ENCODE data around the gene SRSF10.
"Not testable (repeated sequence)": the region's sequence is repeated elsewhere in the genome, so short reads cannot be mapped to it uniquely, and the experiment has no call there.

The SRSF10 gene

DNA sequence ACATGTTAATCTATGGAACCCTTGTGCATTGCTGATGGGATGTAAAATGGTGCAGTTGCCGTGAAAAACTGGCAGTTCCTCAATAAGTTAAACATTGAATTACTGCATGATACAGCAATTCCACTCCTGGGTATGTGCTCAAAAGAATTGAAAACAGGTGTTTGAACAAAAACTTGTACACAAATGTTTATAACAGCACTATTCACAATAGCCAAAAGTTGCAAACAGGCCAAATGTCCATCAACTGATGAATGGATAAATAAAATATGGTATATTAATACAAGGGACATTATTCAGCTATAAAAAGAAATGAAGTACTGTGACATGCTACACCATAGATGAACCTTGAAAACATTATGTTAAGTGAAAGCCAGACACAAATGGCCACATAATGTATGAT, 17.7 kb upstream of the SRSF10 start:
- Histone ChIP-seq H3K4me1 (ENCODE audit: control insufficient read depth in 1 of 2, insufficient read depth in 2 of 2, low read length in 2 of 2) (no peaks in the 10 kb centered on the region), H3K27me3 (ENCODE audit: control insufficient read depth in 1 of 2, insufficient read depth in 2 of 2, low read length in 2 of 2) (no peaks in the 10 kb centered on the region), H3K36me3 (ENCODE audit: control insufficient read depth in 1 of 2, insufficient read depth in 2 of 2, low read length in 2 of 2) (no peaks in the 10 kb centered on the region), H3K4me3 (ENCODE audit: low read depth in 1 of 2, low read length in 2 of 2) (no peak overlapping the region), H3K27ac (ENCODE audit: low read depth, low read length) (no peak overlapping the region), H3K9me3 (ENCODE audit: control insufficient read depth in 1 of 2, low read length in 2 of 2) (no peaks in the 10 kb centered on the region), H3K9ac (ENCODE audit: low read depth in 1 of 2, low read length in 2 of 2) (no peak overlapping the region)

DNA sequence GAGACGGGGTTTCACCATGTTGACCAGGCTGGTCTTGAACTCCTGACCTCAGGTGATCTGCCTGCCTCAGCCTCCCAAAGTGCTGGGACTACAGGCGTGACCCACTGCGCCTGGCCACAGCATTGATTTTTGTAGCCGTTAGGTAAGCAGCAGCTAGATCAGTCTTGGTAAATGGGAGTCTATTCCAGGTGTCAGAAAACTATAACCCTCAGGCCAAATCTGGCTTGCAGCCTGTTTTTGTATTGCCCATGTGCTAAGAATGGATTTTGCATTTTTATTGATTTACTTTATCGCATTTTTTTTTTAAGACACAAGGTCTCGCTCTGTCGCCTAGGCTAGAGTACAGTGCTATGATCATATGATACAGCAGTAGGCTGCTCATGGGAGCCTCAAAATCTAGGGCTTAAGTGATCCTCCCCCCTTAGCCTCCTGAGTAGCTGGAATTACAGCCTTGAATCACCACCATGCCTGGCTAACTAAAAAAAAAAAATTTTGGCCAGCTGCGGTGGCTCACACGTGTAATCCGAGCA, 16.6 kb upstream of the SRSF10 start:
- no peaks in the 10 kb centered on the region for H3K9me3 ChIP-seq (ENCODE audit: control insufficient read depth in 1 of 2, low read length in 2 of 2)
- H3K27ac ChIP-seq (ENCODE audit: low read depth, low read length) = no peak overlapping the region
- no peak overlapping the region for H3K9ac ChIP-seq (ENCODE audit: low read depth in 1 of 2, low read length in 2 of 2)
- H3K27me3 ChIP-seq (ENCODE audit: control insufficient read depth in 1 of 2, insufficient read depth in 2 of 2, low read length in 2 of 2) = no peaks in the 10 kb centered on the region
- H3K4me1 ChIP-seq (ENCODE audit: control insufficient read depth in 1 of 2, insufficient read depth in 2 of 2, low read length in 2 of 2) = no peaks in the 10 kb centered on the region
- H3K4me3 ChIP-seq (ENCODE audit: low read depth in 1 of 2, low read length in 2 of 2) = no peak overlapping the region
- no peaks in the 10 kb centered on the region for H3K36me3 ChIP-seq (ENCODE audit: control insufficient read depth in 1 of 2, insufficient read depth in 2 of 2, low read length in 2 of 2)

DNA sequence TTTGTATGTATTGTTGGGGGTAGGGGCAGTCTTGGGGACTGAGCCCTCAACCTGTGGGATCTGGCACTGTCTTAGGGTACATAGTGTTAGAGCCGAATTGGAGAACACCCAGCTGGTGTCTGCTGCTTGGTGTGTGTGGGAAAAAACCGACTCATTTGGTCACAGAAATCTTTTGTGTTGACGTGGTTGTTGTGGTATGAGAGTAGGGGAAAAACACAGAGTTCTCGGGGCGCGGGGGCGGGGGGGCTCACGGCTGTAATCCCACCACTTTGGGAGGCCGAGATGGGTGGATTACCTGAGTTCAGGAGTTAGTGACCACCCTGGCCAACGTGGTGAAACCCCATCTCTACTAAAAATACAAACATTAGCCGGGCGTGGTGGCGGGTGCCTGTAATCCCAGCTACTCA, 15.3 kb upstream of the SRSF10 start:
- H3K4me3 ChIP-seq (ENCODE audit: low read depth in 1 of 2, low read length in 2 of 2) = no peak overlapping the region
- H3K27ac ChIP-seq (ENCODE audit: low read depth, low read length) = no peak overlapping the region
- no peaks in the 10 kb centered on the region for H3K27me3 ChIP-seq (ENCODE audit: control insufficient read depth in 1 of 2, insufficient read depth in 2 of 2, low read length in 2 of 2)
- no peaks in the 10 kb centered on the region for H3K36me3 ChIP-seq (ENCODE audit: control insufficient read depth in 1 of 2, insufficient read depth in 2 of 2, low read length in 2 of 2)
- no peak overlapping the region for H3K9ac ChIP-seq (ENCODE audit: low read depth in 1 of 2, low read length in 2 of 2)
- no peaks in the 10 kb centered on the region for H3K4me1 ChIP-seq (ENCODE audit: control insufficient read depth in 1 of 2, insufficient read depth in 2 of 2, low read length in 2 of 2)
- no peaks in the 10 kb centered on the region for H3K9me3 ChIP-seq (ENCODE audit: control insufficient read depth in 1 of 2, low read length in 2 of 2)

DNA sequence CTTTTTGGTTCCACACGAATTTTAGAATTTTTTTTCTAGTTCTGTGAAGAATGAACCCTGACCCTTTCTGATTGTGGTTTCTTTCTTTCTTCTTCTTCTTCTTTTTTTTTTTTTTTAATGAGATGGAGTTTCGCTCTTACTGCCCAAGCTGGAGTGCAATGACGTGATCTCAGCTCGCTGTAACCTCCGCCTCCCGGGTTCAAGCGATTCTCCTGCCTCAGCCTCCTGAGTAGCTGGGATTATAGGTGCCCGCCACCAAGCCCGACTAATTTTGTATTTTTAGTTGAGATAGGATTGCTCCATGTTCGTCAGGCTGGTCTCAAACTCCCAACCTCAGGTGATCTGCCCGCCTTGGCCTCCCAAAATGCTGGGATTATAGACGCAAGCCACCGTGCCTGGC, 11.9 kb upstream of the SRSF10 start:
- not testable (repeated sequence) for H3K4me3 ChIP-seq (ENCODE audit: low read depth in 1 of 2, low read length in 2 of 2); H3K9me3 ChIP-seq (ENCODE audit: control insufficient read depth in 1 of 2, low read length in 2 of 2); H3K9ac ChIP-seq (ENCODE audit: low read depth in 1 of 2, low read length in 2 of 2); H3K36me3 ChIP-seq (ENCODE audit: control insufficient read depth in 1 of 2, insufficient read depth in 2 of 2, low read length in 2 of 2); H3K27me3 ChIP-seq (ENCODE audit: control insufficient read depth in 1 of 2, insufficient read depth in 2 of 2, low read length in 2 of 2); H3K27ac ChIP-seq (ENCODE audit: low read depth, low read length); H3K4me1 ChIP-seq (ENCODE audit: control insufficient read depth in 1 of 2, insufficient read depth in 2 of 2, low read length in 2 of 2)

DNA sequence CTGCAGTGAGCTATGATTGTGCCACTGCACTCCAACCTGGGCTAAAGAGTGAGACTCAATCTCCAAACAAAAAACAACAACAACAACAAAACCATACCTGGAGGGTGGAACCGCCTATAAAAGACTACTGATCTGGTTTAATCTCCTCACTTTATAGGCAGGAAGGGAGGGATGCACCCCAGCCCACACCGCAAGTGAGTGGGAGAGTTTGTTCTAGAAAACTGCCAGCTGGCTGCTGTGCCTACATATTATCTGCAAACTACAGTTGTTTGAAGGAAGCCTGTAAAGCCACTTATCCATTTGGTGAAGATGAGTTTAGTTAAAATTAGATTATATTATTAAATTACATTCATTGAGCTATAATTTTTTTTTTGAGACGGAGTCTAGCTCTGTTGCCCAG, 9.1 kb upstream of the SRSF10 start:
- peaks cover 2 to 3% of the 10 kb centered on the region in 2 donors for H3K4me1 ChIP-seq (ENCODE audit: control insufficient read depth in 1 of 2, insufficient read depth in 2 of 2, low read length in 2 of 2)
- no peak overlapping the region for H3K4me3 ChIP-seq (ENCODE audit: low read depth in 1 of 2, low read length in 2 of 2)
- no peaks in the 10 kb centered on the region for H3K36me3 ChIP-seq (ENCODE audit: control insufficient read depth in 1 of 2, insufficient read depth in 2 of 2, low read length in 2 of 2)
- no peak overlapping the region for H3K9ac ChIP-seq (ENCODE audit: low read depth in 1 of 2, low read length in 2 of 2)
- H3K27me3 ChIP-seq (ENCODE audit: control insufficient read depth in 1 of 2, insufficient read depth in 2 of 2, low read length in 2 of 2) = no peaks in the 10 kb centered on the region
- H3K9me3 ChIP-seq (ENCODE audit: control insufficient read depth in 1 of 2, low read length in 2 of 2) = no peaks in the 10 kb centered on the region
- H3K27ac ChIP-seq (ENCODE audit: low read depth, low read length) = no peak overlapping the region

DNA sequence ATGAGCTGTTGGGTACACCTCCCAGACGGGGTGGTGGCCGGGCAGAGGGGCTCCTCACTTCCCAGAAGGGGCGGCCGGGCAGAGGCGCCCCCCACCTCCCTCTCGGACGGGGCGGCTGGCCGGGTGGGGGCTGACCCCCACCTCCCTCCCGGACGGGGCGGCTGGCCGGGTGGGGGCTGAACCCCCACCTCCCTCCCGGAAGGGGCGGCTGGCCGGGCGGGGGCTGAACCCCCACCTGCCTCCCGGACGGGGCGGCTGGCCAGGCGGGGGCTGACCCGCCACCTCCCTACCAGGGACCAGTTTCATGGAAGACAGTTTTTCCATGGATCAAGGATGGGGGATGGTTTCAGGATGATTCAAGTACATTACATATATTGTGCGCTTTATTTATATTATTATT, 6.9 kb upstream of the SRSF10 start:
- not testable (repeated sequence) for H3K36me3 ChIP-seq (ENCODE audit: control insufficient read depth in 1 of 2, insufficient read depth in 2 of 2, low read length in 2 of 2); H3K27me3 ChIP-seq (ENCODE audit: control insufficient read depth in 1 of 2, insufficient read depth in 2 of 2, low read length in 2 of 2); H3K4me3 ChIP-seq (ENCODE audit: low read depth in 1 of 2, low read length in 2 of 2); H3K9me3 ChIP-seq (ENCODE audit: control insufficient read depth in 1 of 2, low read length in 2 of 2); H3K27ac ChIP-seq (ENCODE audit: low read depth, low read length); H3K4me1 ChIP-seq (ENCODE audit: control insufficient read depth in 1 of 2, insufficient read depth in 2 of 2, low read length in 2 of 2); H3K9ac ChIP-seq (ENCODE audit: low read depth in 1 of 2, low read length in 2 of 2)

DNA sequence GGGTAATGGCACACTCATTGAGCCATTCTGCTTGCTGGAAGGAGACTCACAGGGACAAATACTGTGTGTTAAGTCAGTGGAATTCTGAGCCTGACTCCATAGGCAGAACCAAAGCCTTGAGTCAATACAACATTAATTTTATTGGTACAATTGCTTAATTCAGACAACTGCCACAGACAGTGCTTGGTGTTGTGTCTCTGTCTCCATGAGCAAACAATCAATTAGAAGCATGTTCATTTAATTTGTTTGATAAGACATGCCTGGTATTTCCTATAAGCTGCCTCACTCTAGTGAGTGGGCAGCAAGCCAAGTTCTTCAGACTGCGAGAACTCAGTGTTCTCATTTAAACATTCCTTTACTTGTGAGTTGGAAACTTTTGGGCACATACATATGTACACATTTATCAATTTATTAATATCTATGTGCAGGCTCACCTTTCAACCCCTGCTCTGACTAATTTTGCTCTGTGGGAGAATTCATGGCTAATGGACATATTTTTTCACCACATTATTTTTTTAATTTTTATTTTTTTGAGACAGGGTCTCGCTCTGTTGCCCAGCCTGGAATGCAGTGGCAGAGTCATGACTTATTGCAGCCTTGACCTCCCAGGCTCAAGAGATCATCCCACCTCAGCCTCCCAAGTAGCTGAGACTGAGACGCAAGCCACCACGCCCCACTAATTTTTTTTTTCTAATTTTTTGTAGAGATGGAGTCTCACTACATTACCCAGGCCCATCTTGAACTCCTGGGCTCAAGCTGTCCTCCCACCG, 4.5 kb upstream of the SRSF10 start:
- no peaks in the 10 kb centered on the region for H3K36me3 ChIP-seq (ENCODE audit: control insufficient read depth in 1 of 2, insufficient read depth in 2 of 2, low read length in 2 of 2)
- no peaks in the 10 kb centered on the region for H3K9me3 ChIP-seq (ENCODE audit: control insufficient read depth in 1 of 2, low read length in 2 of 2)
- H3K4me3 ChIP-seq (ENCODE audit: low read depth in 1 of 2, low read length in 2 of 2) = no peak overlapping the region
- no peak overlapping the region for H3K27ac ChIP-seq (ENCODE audit: low read depth, low read length)
- no peaks in the 10 kb centered on the region for H3K27me3 ChIP-seq (ENCODE audit: control insufficient read depth in 1 of 2, insufficient read depth in 2 of 2, low read length in 2 of 2)
- no peak overlapping the region for H3K9ac ChIP-seq (ENCODE audit: low read depth in 1 of 2, low read length in 2 of 2)
- peaks cover 9 to 10% of the 10 kb centered on the region in 2 donors for H3K4me1 ChIP-seq (ENCODE audit: control insufficient read depth in 1 of 2, insufficient read depth in 2 of 2, low read length in 2 of 2)

DNA sequence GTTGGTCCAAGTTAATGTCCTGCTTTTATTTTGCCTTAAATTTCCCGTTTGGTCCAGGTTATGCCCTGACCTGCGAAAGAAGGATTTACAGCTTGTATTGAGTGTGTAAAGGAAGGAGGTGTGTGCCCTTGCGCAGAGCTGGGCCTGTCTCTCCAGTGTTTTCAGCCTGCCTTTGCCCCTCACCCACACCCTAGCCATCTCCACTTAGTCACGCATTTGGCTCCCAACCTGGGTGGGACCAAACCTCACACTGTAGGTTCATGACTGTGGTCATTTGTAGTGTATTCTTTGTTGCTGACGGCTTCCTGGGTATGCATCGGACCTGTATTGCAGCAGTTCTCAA, 572 bp upstream of the SRSF10 start:
- Histone ChIP-seq H3K36me3 (ENCODE audit: control insufficient read depth in 1 of 2, insufficient read depth in 2 of 2, low read length in 2 of 2) (peaks cover 0 to 4% of the 10 kb centered on the region in 2 donors), H3K27ac (ENCODE audit: low read depth, low read length) (peak overlapping the region; percentile 98), H3K4me3 (ENCODE audit: low read depth in 1 of 2, low read length in 2 of 2) (peak overlapping the region; percentile 81 to 85), H3K4me1 (ENCODE audit: control insufficient read depth in 1 of 2, insufficient read depth in 2 of 2, low read length in 2 of 2) (peaks cover 31 to 36% of the 10 kb centered on the region in 2 donors), H3K27me3 (ENCODE audit: control insufficient read depth in 1 of 2, insufficient read depth in 2 of 2, low read length in 2 of 2) (no peaks in the 10 kb centered on the region), H3K9me3 (ENCODE audit: control insufficient read depth in 1 of 2, low read length in 2 of 2) (no peaks in the 10 kb centered on the region), H3K9ac (ENCODE audit: low read depth in 1 of 2, low read length in 2 of 2) (peak overlapping the region; percentile 91 to 96)

DNA sequence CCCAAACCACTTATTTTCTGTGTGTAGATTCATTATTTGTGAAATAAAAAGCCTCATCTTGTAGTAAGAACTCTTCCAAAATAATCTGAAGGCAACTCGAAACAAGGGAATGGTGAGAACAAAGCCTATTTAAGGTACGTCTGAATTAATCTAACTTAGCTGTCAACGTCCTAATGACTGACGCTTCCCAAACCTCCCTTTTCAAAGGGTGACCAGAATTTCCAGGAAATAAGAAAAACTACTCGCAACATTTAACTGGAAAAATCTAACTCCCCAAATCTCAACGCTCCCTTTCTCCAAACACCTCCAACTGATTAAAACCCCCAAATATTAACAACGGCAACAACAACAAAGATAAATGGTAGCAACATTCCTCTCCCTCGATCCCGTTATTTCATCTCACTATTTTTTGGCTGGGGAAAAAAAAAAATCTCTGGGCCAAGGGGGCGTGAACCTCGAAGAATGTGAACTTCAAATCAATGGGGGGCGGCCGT, 693 bp downstream of the SRSF10 start:
- Histone ChIP-seq H3K9ac (ENCODE audit: low read depth in 1 of 2, low read length in 2 of 2) (peak overlapping the region; percentile 91 to 96), H3K9me3 (ENCODE audit: control insufficient read depth in 1 of 2, low read length in 2 of 2) (no peaks in the 10 kb centered on the region), H3K4me3 (ENCODE audit: low read depth in 1 of 2, low read length in 2 of 2) (peak overlapping the region; percentile 81 to 85), H3K36me3 (ENCODE audit: control insufficient read depth in 1 of 2, insufficient read depth in 2 of 2, low read length in 2 of 2) (peaks cover 4 to 13% of the 10 kb centered on the region in 2 donors), H3K27ac (ENCODE audit: low read depth, low read length) (peak overlapping the region; percentile 98), H3K4me1 (ENCODE audit: control insufficient read depth in 1 of 2, insufficient read depth in 2 of 2, low read length in 2 of 2) (peaks cover 31 to 35% of the 10 kb centered on the region in 2 donors), H3K27me3 (ENCODE audit: control insufficient read depth in 1 of 2, insufficient read depth in 2 of 2, low read length in 2 of 2) (no peaks in the 10 kb centered on the region)

DNA sequence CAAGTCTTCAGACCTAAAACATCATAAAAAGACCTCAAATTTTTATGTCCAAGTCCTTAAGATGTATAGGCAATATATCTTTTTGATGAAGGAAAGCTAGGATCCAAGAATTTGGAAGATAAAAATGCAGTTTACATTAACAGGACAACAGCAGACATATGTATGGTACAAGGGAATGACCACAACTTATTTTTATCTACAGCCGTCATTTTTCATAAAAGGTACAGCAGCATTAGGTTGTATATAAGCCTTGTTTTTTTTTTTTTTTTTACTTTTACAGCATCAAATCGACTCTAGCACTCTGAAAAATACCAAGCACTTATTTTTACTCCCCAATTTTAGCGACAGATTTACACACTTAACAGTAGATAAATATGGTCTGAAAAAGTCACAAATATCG, 1.3 kb downstream of the SRSF10 start:
- no peak overlapping the region for H3K27ac ChIP-seq (ENCODE audit: low read depth, low read length)
- peak overlapping the region; percentile 81 to 85 for H3K4me3 ChIP-seq (ENCODE audit: low read depth in 1 of 2, low read length in 2 of 2)
- no peaks in the 10 kb centered on the region for H3K27me3 ChIP-seq (ENCODE audit: control insufficient read depth in 1 of 2, insufficient read depth in 2 of 2, low read length in 2 of 2)
- peak overlapping the region; percentile 20 to 91 for H3K9ac ChIP-seq (ENCODE audit: low read depth in 1 of 2, low read length in 2 of 2)
- no peaks in the 10 kb centered on the region for H3K9me3 ChIP-seq (ENCODE audit: control insufficient read depth in 1 of 2, low read length in 2 of 2)
- H3K36me3 ChIP-seq (ENCODE audit: control insufficient read depth in 1 of 2, insufficient read depth in 2 of 2, low read length in 2 of 2) = peaks cover 4 to 19% of the 10 kb centered on the region in 2 donors
- H3K4me1 ChIP-seq (ENCODE audit: control insufficient read depth in 1 of 2, insufficient read depth in 2 of 2, low read length in 2 of 2) = peaks cover 28 to 32% of the 10 kb centered on the region in 2 donors

Measured in duodenal mucosa (tissue), 2 donors.